ENCODE results near the gene RGS10. TPM values are rescaled to one million over a fixed set of nuclear protein-coding genes. Genes with fewer than 3 reads are reported as not detected.

RGS10 gene
- total and polyA plus RNA-seq, 10 of the 15 experiments (the other 5 are each of a cell fraction or from before 2014, with no cell fraction given), result 72.8 to 193 (median 127) TPM

GRCh38 chr10:119452396-119452795 is 90.1 kb downstream of the RGS10 start:
- Histone ChIP-seq H3K9me3 (replicated peaks; ENCODE audit: control insufficient read depth, insufficient read depth, low read length) (no peaks in the 10 kb centered on the region), H3K36me3 (ENCODE audit: control insufficient read depth in 2 of 2, insufficient read depth in 2 of 2, low read length in 1 of 2) (peaks cover 0 to 5% of the 10 kb centered on the region in 2 experiments; a peak in 1 of 4 replicates), H3K9ac (ENCODE audit: control insufficient read depth, insufficient read depth, low read length) (no peak overlapping the region), H4K20me1 (ENCODE audit: control insufficient read depth, insufficient read depth) (no peaks in the 10 kb centered on the region), H3K79me2 (ENCODE audit: control insufficient read depth, insufficient read depth, low read length) (no peaks in the 10 kb centered on the region), H3K4me1 (ENCODE audit: control insufficient read depth, insufficient read depth, low read length) (peaks cover 19% of the 10 kb centered on the region), H3K27me3 (replicated peaks in 1 of 2; ENCODE audit: control insufficient read depth in 2 of 2, insufficient read depth in 2 of 2, low read length in 1 of 2) (no peaks in the 10 kb centered on the region), H3K4me3 (no peak overlapping the region), H3K4me2 (ENCODE audit: control insufficient read depth, insufficient read depth) (no peak overlapping the region), H2AFZ (ENCODE audit: control insufficient read depth, low read depth, low read length) (no peak overlapping the region), H3K27ac (ENCODE audit: control insufficient read depth, insufficient read depth) (no peak overlapping the region)
- ChIA-PET CTCF (no interaction called here), RAD21 (ENCODE audit: unreplicated experiment) (no interaction called here), POLR2A (no interaction called here), SMC1A (ENCODE audit: uncharacterized antibody, unreplicated experiment) (interaction anchor here (0.6 kb wide), 1 partner anchor 92 kb away, joined by 3 read pairs; no protein-coding TSS in a partner anchor)
- in situ Hi-C loops (cut with MboI), result no loop called here
- ATAC-seq, result no peak
- TF ChIP-seq SREBF2 (IDR thresholded peaks at IDR 0.05; ENCODE audit: low read length), result no peak
- WGBS (ENCODE audit: insufficient coverage, insufficient replicate concordance, low lambda C conversion rate, missing lambda C conversion rate), result 98% methylated on average over 13 of the region's 14 CpGs
- no TSS peak for BruUV-seq (replicated peaks)
- DNase-seq (ENCODE audit: low read depth, low spot score), result no peak
- FAIRE-seq, result no peak
- intact Hi-C loops (cut with micrococcal nuclease; ENCODE audit: unreplicated experiment), result no loop called here

GRCh38 chr10:119451300-119451896 is 91.1 kb downstream of the RGS10 start:
- FAIRE-seq, result no peak
- no peak overlapping the region for H3K9ac ChIP-seq (ENCODE audit: control insufficient read depth, insufficient read depth, low read length)
- no peak overlapping the region for H3K4me2 ChIP-seq (ENCODE audit: control insufficient read depth, insufficient read depth)
- H3K4me3 ChIP-seq, result no peak overlapping the region
- H4K20me1 ChIP-seq (ENCODE audit: control insufficient read depth, insufficient read depth), result no peaks in the 10 kb centered on the region
- no peaks in the 10 kb centered on the region for H3K27me3 ChIP-seq (replicated peaks in 1 of 2; ENCODE audit: control insufficient read depth in 2 of 2, insufficient read depth in 2 of 2, low read length in 1 of 2)
- ChIA-PET SMC1A (ENCODE audit: uncharacterized antibody, unreplicated experiment) (no interaction called here), RAD21 (ENCODE audit: unreplicated experiment) (interaction anchor here (1.0 kb wide), 1 partner anchor 38 kb away, joined by 3 read pairs; no protein-coding TSS in a partner anchor), CTCF (no interaction called here), POLR2A (no interaction called here)
- WGBS (ENCODE audit: insufficient coverage, insufficient replicate concordance, low lambda C conversion rate, missing lambda C conversion rate), result 96% methylated on average over 16 of the region's 16 CpGs
- no peaks in the 10 kb centered on the region for H3K79me2 ChIP-seq (ENCODE audit: control insufficient read depth, insufficient read depth, low read length)
- no peak overlapping the region for H3K27ac ChIP-seq (ENCODE audit: control insufficient read depth, insufficient read depth)
- no peaks in the 10 kb centered on the region for H3K9me3 ChIP-seq (replicated peaks; ENCODE audit: control insufficient read depth, insufficient read depth, low read length)
- no TSS peak for BruUV-seq (replicated peaks)
- in situ Hi-C loops (cut with MboI), result no loop called here
- no peak overlapping the region for H2AFZ ChIP-seq (ENCODE audit: control insufficient read depth, low read depth, low read length)
- intact Hi-C loops (cut with micrococcal nuclease; ENCODE audit: unreplicated experiment), result no loop called here
- peaks cover 18% of the 10 kb centered on the region for H3K4me1 ChIP-seq (ENCODE audit: control insufficient read depth, insufficient read depth, low read length)
- ATAC-seq, result no peak
- DNase-seq (ENCODE audit: low read depth, low spot score), result no peak
- peaks cover 0 to 6% of the 10 kb centered on the region in 2 experiments; a peak in 1 of 4 replicates for H3K36me3 ChIP-seq (ENCODE audit: control insufficient read depth in 2 of 2, insufficient read depth in 2 of 2, low read length in 1 of 2)
- TF ChIP-seq SPI1 (IDR thresholded peaks at IDR 0.05; ENCODE audit: borderline replicate concordance, insufficient read depth, low read depth, low read length) (no peak), CUX1 (IDR thresholded peaks at IDR 0.05; ENCODE audit: insufficient replicate concordance, low read depth, low read length) (no peak), TCF3 (IDR thresholded peaks at IDR 0.05; ENCODE audit: borderline replicate concordance, insufficient read depth, low read depth, low read length) (no peak), GATAD2B (conservative IDR thresholded peaks at IDR 0.05; ENCODE audit: low read depth) (no peak), ZZZ3 (IDR thresholded peaks at IDR 0.05; ENCODE audit: control insufficient read depth, insufficient read length, low read depth) (no peak), TARDBP (IDR thresholded peaks at IDR 0.05; ENCODE audit: borderline replicate concordance) (no peak), ZNF622 (IDR thresholded peaks at IDR 0.05) (no peak), RB1 (IDR thresholded peaks at IDR 0.05; ENCODE audit: borderline replicate concordance) (no peak)
